ENCODE results near the gene THOC2.

- TF ChIP-seq ZNF384 (IDR thresholded peaks at IDR 0.05; ENCODE audit: borderline replicate concordance, low read depth, low read length) (no peak), HDAC2 (IDR thresholded peaks at IDR 0.05) (no peak), SIN3A (IDR thresholded peaks at IDR 0.05; ENCODE audit: low read depth, low read length) (no peak), REST (IDR thresholded peaks at IDR 0.05; ENCODE audit: low read depth, low read length) (no peak), CTCF (IDR thresholded peaks at IDR 0.05 in 2 of 3, conservative IDR thresholded peaks at IDR 0.05 in 1 of 3; ENCODE audit: control insufficient read depth in 2 of 3, extremely low read depth in 1 of 3, insufficient read depth in 1 of 3, low read depth in 3 of 3, low read length in 3 of 3) (no peak), CBX3 (IDR thresholded peaks at IDR 0.05; ENCODE audit: borderline replicate concordance, low read depth) (no peak), SUZ12 (IDR thresholded peaks at IDR 0.05; ENCODE audit: unreplicated experiment) (no peak)
Observed at GRCh38 chrX:123607806-123608205, 125.0 kb downstream of the THOC2 start.

Data from GM12878 (cell line).